Smooth muscle cell (in vitro differentiated cells): ENCODE results near the gene NODAL. TPM values are rescaled to one million over a fixed set of nuclear protein-coding genes. Genes with fewer than 3 reads are reported as not detected.

Experiments used
- DNase-seq: peaks from one replicate; lab custom pipeline; 2025; ENCODE audit not compliant: unreplicated experiment; lab: John Stamatoyannopoulos, UW
- H2AFZ ChIP-seq: fragments of 200-600 bp; sonication (generic); 2 replicates; pipeline ENCODE4 v1.6.0; 2016; ENCODE audit warnings: antibody characterized with exemption, low read depth, mild to moderate bottlenecking
- H3F3A ChIP-seq: fragments of 200-600 bp; sonication (generic); 2 replicates; pipeline ENCODE4 v1.6.0; 2017; ENCODE audit warnings: antibody characterized with exemption, low read depth
- H3K27ac ChIP-seq: fragments of 200-600 bp; sonication (generic); 2 replicates; pipeline ENCODE4 v1.5.1; 2016; ENCODE audit warnings: low read depth, mild to moderate bottlenecking
- H3K27me3 ChIP-seq: fragments of 200-600 bp; sonication (generic); 2 replicates; pipeline ENCODE4 v1.6.1; 2016; ENCODE audit warnings: low read depth, mild to moderate bottlenecking
- H3K36me3 ChIP-seq: fragments of 200-600 bp; sonication (generic); 2 replicates; pipeline ENCODE4 v1.5.1; 2016; ENCODE audit warnings: low read depth
- H3K4me1 ChIP-seq: fragments of 200-600 bp; sonication (generic); 2 replicates; pipeline ENCODE4 v1.5.1; 2016; ENCODE audit warnings: low read depth
- H3K4me2 ChIP-seq: fragments of 200-600 bp; sonication (generic); 2 replicates; pipeline ENCODE4 v1.6.0; 2016; ENCODE audit warnings: mild to moderate bottlenecking
- H3K4me3 ChIP-seq: fragments of 200-600 bp; sonication (generic); 2 replicates; pipeline ENCODE4 v1.5.1; 2016; ENCODE audit warnings: mild to moderate bottlenecking
- H3K79me2 ChIP-seq: fragments of 200-600 bp; sonication (generic); 2 replicates; pipeline ENCODE4 v1.6.0; 2016; ENCODE audit warnings: low read depth, mild to moderate bottlenecking
- H3K9ac ChIP-seq: fragments of 200-600 bp; sonication (generic); 2 replicates; pipeline ENCODE4 v1.6.0; 2016; ENCODE audit warnings: low read depth
- H3K9me3 ChIP-seq: fragments of 200-600 bp; sonication (generic); replicated peaks from 2 replicates; pipeline ENCODE4 v1.5.1; 2016; ENCODE audit warnings: low read depth
- H4K20me1 ChIP-seq: fragments of 200-600 bp; sonication (generic); 2 replicates; pipeline ENCODE4 v1.6.0; 2016; ENCODE audit warnings: low read depth
- WGBS: methylation state at CpG from one replicate; pipeline ENCODE4 v1.1.7; 2016; ENCODE audit warnings: low lambda C conversion rate; 5-methylcytosine and 5-hydroxymethylcytosine counted together
- polyA plus RNA-seq: library from polyadenylated mRNA; unstranded; fragments of >200 nt; fragmentation: Nextera tagmentation; extraction: Ambion mirVana; gene quantifications from 2 replicates; pipeline ENCODE4 v1.2.1, GENCODE V29; 2016
- total RNA-seq: library from RNA; depleted of rRNA; stranded (reverse); fragments of >200 nt; gene quantifications from 2 replicates; pipeline ENCODE4 v1.2.3, GENCODE V29; 2014
- TF ChIP-seq, protein P1 (sequence below): fragments of 200-600 bp; sonication (generic); IDR thresholded peaks from 2 replicates; pipeline ENCODE4 v1.5.1; 2017; ENCODE audit warnings: borderline replicate concordance, mild to moderate bottlenecking, antibody characterized with exemption; ENCODE audit not compliant: insufficient read depth, poor library complexity, severe bottlenecking

The NODAL gene
- total and polyA plus RNA-seq, 2 experiments from 2014 or later = 0.81 TPM; not detected in 1

DNA sequence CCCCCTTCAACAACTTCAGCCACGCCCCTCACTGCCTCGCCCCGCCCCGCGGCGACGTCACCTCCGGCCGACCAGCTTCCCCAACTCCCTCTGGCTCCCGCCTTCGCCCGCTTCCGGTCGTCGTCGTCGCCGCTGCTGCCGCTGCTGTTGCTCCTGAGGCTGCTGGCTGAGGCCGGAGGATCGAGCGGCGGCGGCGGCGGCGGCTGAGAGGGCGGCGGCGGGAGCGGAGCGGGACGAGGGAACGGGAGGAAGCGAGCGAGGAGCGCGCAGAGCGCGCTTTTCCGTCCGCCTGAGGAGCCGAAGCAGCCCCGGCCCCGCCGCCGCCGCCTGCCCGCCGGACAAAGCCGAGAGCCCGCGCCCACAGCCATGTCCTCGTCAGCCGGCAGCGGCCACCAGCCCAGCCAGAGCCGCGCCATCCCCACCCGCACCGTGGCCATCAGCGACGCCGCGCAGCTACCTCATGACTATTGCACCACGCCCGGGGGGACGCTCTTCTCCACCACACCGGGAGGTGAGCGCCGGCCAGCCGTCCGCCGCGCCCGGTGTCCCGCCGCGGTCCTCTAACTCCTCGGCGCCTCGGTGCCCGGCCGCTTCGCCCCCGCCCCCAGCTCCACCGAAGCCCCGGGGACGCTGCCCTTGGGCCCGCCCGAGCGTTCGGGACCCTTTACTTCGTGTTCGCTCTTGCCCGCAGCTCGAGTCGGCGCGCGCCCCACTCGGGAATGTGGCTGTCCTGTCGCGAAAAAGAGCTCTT, 37.3 kb downstream of the NODAL start, which contains the start of gene EIF4EBP2:
EIF4EBP2 (plus strand) TSS at position 110 of the 751 bp plus-strand sequence; CDS start at position 367, 257 bp downstream.
- TF ChIP-seq, protein P1, sequence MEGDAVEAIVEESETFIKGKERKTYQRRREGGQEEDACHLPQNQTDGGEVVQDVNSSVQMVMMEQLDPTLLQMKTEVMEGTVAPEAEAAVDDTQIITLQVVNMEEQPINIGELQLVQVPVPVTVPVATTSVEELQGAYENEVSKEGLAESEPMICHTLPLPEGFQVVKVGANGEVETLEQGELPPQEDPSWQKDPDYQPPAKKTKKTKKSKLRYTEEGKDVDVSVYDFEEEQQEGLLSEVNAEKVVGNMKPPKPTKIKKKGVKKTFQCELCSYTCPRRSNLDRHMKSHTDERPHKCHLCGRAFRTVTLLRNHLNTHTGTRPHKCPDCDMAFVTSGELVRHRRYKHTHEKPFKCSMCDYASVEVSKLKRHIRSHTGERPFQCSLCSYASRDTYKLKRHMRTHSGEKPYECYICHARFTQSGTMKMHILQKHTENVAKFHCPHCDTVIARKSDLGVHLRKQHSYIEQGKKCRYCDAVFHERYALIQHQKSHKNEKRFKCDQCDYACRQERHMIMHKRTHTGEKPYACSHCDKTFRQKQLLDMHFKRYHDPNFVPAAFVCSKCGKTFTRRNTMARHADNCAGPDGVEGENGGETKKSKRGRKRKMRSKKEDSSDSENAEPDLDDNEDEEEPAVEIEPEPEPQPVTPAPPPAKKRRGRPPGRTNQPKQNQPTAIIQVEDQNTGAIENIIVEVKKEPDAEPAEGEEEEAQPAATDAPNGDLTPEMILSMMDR = no peak
- peak within 1 kb of the TSS; percentile 79 for H2AFZ ChIP-seq
- under 1% methylated on average over 77 of the region's 103 CpGs for WGBS

DNA sequence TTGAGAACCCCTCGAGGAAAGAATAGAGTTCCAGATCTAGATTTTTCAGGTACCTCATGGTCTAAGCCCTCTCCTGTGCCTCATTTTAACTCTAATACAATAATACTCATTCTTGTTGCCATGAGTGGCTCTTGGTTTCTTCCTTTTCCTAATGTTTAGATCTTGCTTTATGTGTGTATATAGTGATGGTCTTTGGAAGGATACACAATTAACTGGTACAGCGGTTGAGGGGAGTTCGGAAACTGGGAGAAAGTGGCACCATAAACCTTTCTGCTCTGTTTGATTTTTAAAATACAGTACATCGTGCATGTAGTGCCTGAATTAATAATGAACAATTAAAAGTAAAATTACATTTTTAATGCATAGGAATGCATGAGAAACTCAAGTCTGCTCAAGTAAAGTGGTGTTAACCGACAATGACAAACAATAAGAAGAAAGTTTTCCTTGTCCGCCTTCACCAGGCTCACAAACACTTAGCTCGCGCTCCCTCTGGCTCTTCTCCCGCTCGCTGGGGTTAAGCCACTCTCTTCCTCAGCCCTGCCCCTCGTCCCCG, 37.9 kb downstream of the NODAL start:
- H3K27me3 ChIP-seq = no peaks in the 10 kb centered on the region
- peaks cover 39% of the 10 kb centered on the region for H3K79me2 ChIP-seq
- TF ChIP-seq, protein P1 = no peak
- peaks cover 41% of the 10 kb centered on the region for H4K20me1 ChIP-seq
- no peaks in the 10 kb centered on the region for H3K9me3 ChIP-seq
- H3K4me3 ChIP-seq = peak overlapping the region; percentile 79
- peak overlapping the region; percentile 91 for H3K4me2 ChIP-seq
- 22% methylated on average over 12 of the region's 12 CpGs for WGBS
- H3K9ac ChIP-seq = no peak overlapping the region
- peaks cover 8% of the 10 kb centered on the region for H3K4me1 ChIP-seq
- H3K36me3 ChIP-seq = no peaks in the 10 kb centered on the region
- H2AFZ ChIP-seq = peak overlapping the region; percentile 79
- peaks cover 8% of the 10 kb centered on the region for H3F3A ChIP-seq
- DNase-seq = no peak
- no peak overlapping the region for H3K27ac ChIP-seq

More for the DNA sequence above, 37.3 kb downstream of the NODAL start, which contains the start of gene EIF4EBP2:
- peak within 1 kb of the TSS; percentile 91 for H3K4me2 ChIP-seq
- H3K9me3 ChIP-seq = no peaks in the 10 kb centered on the region
- peak within 1 kb of the TSS; percentile 94 for H3K9ac ChIP-seq
- peaks cover 45% of the 10 kb centered on the region for H3K79me2 ChIP-seq
- H3K4me1 ChIP-seq = peaks cover 8% of the 10 kb centered on the region
- H3F3A ChIP-seq = peaks cover 8% of the 10 kb centered on the region
- H3K36me3 ChIP-seq = no peaks in the 10 kb centered on the region
- H3K27ac ChIP-seq = peak within 1 kb of the TSS; percentile 86
- peaks cover 48% of the 10 kb centered on the region for H4K20me1 ChIP-seq
- peak within 1 kb of the TSS; percentile 79 for H3K4me3 ChIP-seq
- DNase-seq = peak; percentile 97
- no peaks in the 10 kb centered on the region for H3K27me3 ChIP-seq

DNA sequence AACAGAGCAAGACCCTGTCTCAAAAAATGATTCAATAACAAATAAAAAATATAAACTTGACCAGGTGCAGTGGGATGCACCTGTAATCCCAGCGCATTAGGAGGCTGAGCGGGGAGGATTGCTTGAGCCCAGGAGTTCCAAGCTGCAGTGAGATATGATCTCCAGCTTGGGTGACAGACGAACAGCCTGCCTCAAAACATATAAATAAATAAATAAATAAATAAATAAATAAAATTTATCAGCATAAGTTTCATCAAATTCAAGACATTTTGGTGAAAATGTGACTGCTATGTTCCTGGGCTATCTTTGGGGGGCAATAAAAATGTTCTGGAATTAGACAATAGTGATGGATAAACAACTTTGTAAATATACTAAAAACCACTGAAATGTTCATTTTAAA, 42.3 kb downstream of the NODAL start:
- Histone ChIP-seq H3K4me2 (no peak overlapping the region), H3K4me3 (no peak overlapping the region), H3K36me3 (no peaks in the 10 kb centered on the region), H2AFZ (no peak overlapping the region), H3K9ac (no peak overlapping the region), H3K27ac (no peak overlapping the region), H3K4me1 (no peaks in the 10 kb centered on the region), H3K79me2 (peaks cover 2% of the 10 kb centered on the region), H3F3A (no peaks in the 10 kb centered on the region), H3K9me3 (no peaks in the 10 kb centered on the region), H3K27me3 (no peaks in the 10 kb centered on the region), H4K20me1 (no peaks in the 10 kb centered on the region)
- DNase-seq = no peak
- TF ChIP-seq, protein P1 = no peak
- 91% methylated on average over 3 of the region's 3 CpGs for WGBS
